Measurements from ENCODE around the gene TRIM44. TPM values are rescaled to one million over a fixed set of nuclear protein-coding genes. Genes with fewer than 3 reads are reported as not detected.

Gene TRIM44
- total and polyA plus RNA-seq, 10 of the 15 experiments (the other 5 are each of a cell fraction or from before 2014, with no cell fraction given): 6.7 to 93.0 (median 27.6) TPM

DNA sequence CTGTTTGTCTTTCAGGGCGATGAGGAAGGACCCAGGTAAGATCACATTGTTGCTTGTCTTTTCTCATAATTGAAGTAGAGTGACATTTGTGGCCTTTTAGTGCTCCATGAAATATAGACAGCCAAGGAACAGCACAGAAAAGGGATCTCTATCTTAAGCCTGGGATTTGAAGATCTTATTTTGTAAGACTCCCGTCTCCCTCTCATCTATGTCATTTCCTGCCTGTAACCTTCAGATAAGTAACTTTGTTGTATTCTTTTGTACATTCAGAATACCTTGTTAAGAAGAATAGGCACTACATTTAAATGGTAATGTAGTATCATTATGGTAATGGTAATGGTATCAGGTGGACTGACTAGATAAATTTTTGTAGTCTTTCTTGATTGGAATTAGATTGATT is 72.8 kb downstream of the TRIM44 start:
- H3K9ac ChIP-seq (ENCODE audit: control insufficient read depth, insufficient read depth, low read length): no peak overlapping the region
- POLR2A ChIA-PET: interaction anchor here (0.9 kb wide), 1 partner anchor 10 kb away, joined by 3 read pairs; no protein-coding TSS in a partner anchor
- in situ Hi-C loops (cut with MboI): no loop called here

GRCh38 chr11:35735903-35736302 is 73.3 kb downstream of the TRIM44 start:
- Histone ChIP-seq H3K4me2 (ENCODE audit: control insufficient read depth, insufficient read depth) (no peak overlapping the region), H3K79me2 (ENCODE audit: control insufficient read depth, insufficient read depth, low read length) (no peaks in the 10 kb centered on the region), H3K4me3 (no peak overlapping the region), H3K9me3 (replicated peaks; ENCODE audit: control insufficient read depth, insufficient read depth, low read length) (no peaks in the 10 kb centered on the region), H3K27ac (ENCODE audit: control insufficient read depth, insufficient read depth) (no peak overlapping the region), H3K27me3 (replicated peaks in 1 of 2; ENCODE audit: control insufficient read depth in 2 of 2, insufficient read depth in 2 of 2, low read length in 1 of 2) (no peaks in the 10 kb centered on the region), H3K4me1 (ENCODE audit: control insufficient read depth, insufficient read depth, low read length) (no peaks in the 10 kb centered on the region), H4K20me1 (ENCODE audit: control insufficient read depth, insufficient read depth) (no peaks in the 10 kb centered on the region), H3K9ac (ENCODE audit: control insufficient read depth, insufficient read depth, low read length) (no peak overlapping the region), H2AFZ (ENCODE audit: control insufficient read depth, low read depth, low read length) (no peak overlapping the region), H3K36me3 (ENCODE audit: control insufficient read depth in 2 of 2, insufficient read depth in 2 of 2, low read length in 1 of 2) (peaks cover 1 to 15% of the 10 kb centered on the region in 2 experiments; a peak in 1 of 4 replicates)
- ChIA-PET RAD21 (ENCODE audit: unreplicated experiment) (no interaction called here), POLR2A (interaction anchor here (0.9 kb wide), 1 partner anchor 10 kb away, joined by 3 read pairs; no protein-coding TSS in a partner anchor), CTCF (no interaction called here), SMC1A (ENCODE audit: uncharacterized antibody, unreplicated experiment) (interaction anchor here (0.7 kb wide), 1 partner anchor 397 kb away, joined by 3 read pairs; no protein-coding TSS in a partner anchor)
- FAIRE-seq: no peak
- no peak for DNase-seq (ENCODE audit: low read depth, low spot score)
- BruUV-seq (replicated peaks): no TSS peak
- ATAC-seq: no peak
- intact Hi-C loops (cut with micrococcal nuclease; ENCODE audit: unreplicated experiment): no loop called here
- in situ Hi-C loops (cut with MboI): no loop called here
- TF ChIP-seq BRCA1 (IDR thresholded peaks at IDR 0.05; ENCODE audit: low read depth, low read length): no peak
- no peak for TF ChIP-seq POLR2AphosphoS5 (IDR thresholded peaks at IDR 0.05; ENCODE audit: low read length)
- TF ChIP-seq MEF2B (IDR thresholded peaks at IDR 0.05; ENCODE audit: partially characterized antibody, poor library complexity, severe bottlenecking): no peak
- TF ChIP-seq REST (IDR thresholded peaks at IDR 0.05; ENCODE audit: low read depth, low read length): no peak
- TF ChIP-seq SREBF1 (IDR thresholded peaks at IDR 0.05; ENCODE audit: low read length): no peak
- no peak for TF ChIP-seq MXI1 (IDR thresholded peaks at IDR 0.05; ENCODE audit: low read depth, low read length)
- TF ChIP-seq, protein P1, sequence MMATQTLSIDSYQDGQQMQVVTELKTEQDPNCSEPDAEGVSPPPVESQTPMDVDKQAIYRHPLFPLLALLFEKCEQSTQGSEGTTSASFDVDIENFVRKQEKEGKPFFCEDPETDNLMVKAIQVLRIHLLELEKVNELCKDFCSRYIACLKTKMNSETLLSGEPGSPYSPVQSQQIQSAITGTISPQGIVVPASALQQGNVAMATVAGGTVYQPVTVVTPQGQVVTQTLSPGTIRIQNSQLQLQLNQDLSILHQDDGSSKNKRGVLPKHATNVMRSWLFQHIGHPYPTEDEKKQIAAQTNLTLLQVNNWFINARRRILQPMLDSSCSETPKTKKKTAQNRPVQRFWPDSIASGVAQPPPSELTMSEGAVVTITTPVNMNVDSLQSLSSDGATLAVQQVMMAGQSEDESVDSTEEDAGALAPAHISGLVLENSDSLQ (IDR thresholded peaks at IDR 0.05): no peak
- TF ChIP-seq SREBF2 (IDR thresholded peaks at IDR 0.05; ENCODE audit: low read length): no peak

More for the DNA sequence above, 72.8 kb downstream of the TRIM44 start:
- SMC1A ChIA-PET (ENCODE audit: uncharacterized antibody, unreplicated experiment): interaction anchor here (0.7 to 1.0 kb wide), 2 partner anchors 76 to 398 kb away, joined by 3 read pairs; no protein-coding TSS in a partner anchor
- Histone ChIP-seq H2AFZ (ENCODE audit: control insufficient read depth, low read depth, low read length) (no peak overlapping the region), H4K20me1 (ENCODE audit: control insufficient read depth, insufficient read depth) (no peaks in the 10 kb centered on the region), H3K9me3 (replicated peaks; ENCODE audit: control insufficient read depth, insufficient read depth, low read length) (peaks cover under 1% of the 10 kb centered on the region), H3K4me1 (ENCODE audit: control insufficient read depth, insufficient read depth, low read length) (no peaks in the 10 kb centered on the region), H3K79me2 (ENCODE audit: control insufficient read depth, insufficient read depth, low read length) (no peaks in the 10 kb centered on the region), H3K36me3 (ENCODE audit: control insufficient read depth in 2 of 2, insufficient read depth in 2 of 2, low read length in 1 of 2) (peaks cover 1 to 15% of the 10 kb centered on the region in 2 experiments; a peak in 1 of 4 replicates), H3K4me2 (ENCODE audit: control insufficient read depth, insufficient read depth) (no peak overlapping the region), H3K27me3 (replicated peaks in 1 of 2; ENCODE audit: control insufficient read depth in 2 of 2, insufficient read depth in 2 of 2, low read length in 1 of 2) (no peaks in the 10 kb centered on the region), H3K27ac (ENCODE audit: control insufficient read depth, insufficient read depth) (no peak overlapping the region), H3K4me3 (no peak overlapping the region)
- CTCF ChIA-PET: no interaction called here
- FAIRE-seq (no peak), ATAC-seq (no peak), DNase-seq (ENCODE audit: low read depth, low spot score) (no peak)
- WGBS (ENCODE audit: insufficient coverage, insufficient replicate concordance, low lambda C conversion rate, missing lambda C conversion rate): 98% methylated on average over 2 of the region's 2 CpGs
- TF ChIP-seq IKZF2 (IDR thresholded peaks at IDR 0.05) (no peak), ZBED1 (IDR thresholded peaks at IDR 0.05; ENCODE audit: borderline replicate concordance) (no peak), CBX5 (IDR thresholded peaks at IDR 0.05; ENCODE audit: low read depth) (no peak), SPI1 (IDR thresholded peaks at IDR 0.05; ENCODE audit: borderline replicate concordance, insufficient read depth, low read depth, low read length) (no peak), ETV6 (conservative IDR thresholded peaks at IDR 0.05 in 1 of 2, IDR thresholded peaks at IDR 0.05 in 1 of 2; ENCODE audit: borderline replicate concordance in 1 of 2, low read depth in 1 of 2) (no peak)
- TF ChIP-seq, protein P2, sequence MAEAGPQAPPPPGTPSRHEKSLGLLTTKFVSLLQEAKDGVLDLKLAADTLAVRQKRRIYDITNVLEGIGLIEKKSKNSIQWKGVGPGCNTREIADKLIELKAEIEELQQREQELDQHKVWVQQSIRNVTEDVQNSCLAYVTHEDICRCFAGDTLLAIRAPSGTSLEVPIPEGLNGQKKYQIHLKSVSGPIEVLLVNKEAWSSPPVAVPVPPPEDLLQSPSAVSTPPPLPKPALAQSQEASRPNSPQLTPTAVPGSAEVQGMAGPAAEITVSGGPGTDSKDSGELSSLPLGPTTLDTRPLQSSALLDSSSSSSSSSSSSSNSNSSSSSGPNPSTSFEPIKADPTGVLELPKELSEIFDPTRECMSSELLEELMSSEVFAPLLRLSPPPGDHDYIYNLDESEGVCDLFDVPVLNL (IDR thresholded peaks at IDR 0.05; ENCODE audit: low read depth, low read length): no peak
- no TSS peak for BruUV-seq (replicated peaks)
- RAD21 ChIA-PET (ENCODE audit: unreplicated experiment): interaction anchor here (1.6 kb wide), 1 partner anchor 86 kb away, joined by 4 read pairs; no protein-coding TSS in a partner anchor
- intact Hi-C loops (cut with micrococcal nuclease; ENCODE audit: unreplicated experiment): no loop called here
